Progenitor cell of endocrine pancreas (in vitro differentiated cells): ENCODE data around the gene AASDH. TPM values are rescaled to one million over a fixed set of nuclear protein-coding genes. Genes with fewer than 3 reads are reported as not detected.

Experiments
- DNase-seq: peaks from one replicate; pipeline ENCODE4 v3.0.0; 2021; ENCODE audit warnings: low spot score; ENCODE audit not compliant: unreplicated experiment
- H3K27ac Mint-ChIP-seq: 2 replicates; pipeline ENCODE4 v1.8.0; 2021; ENCODE audit warnings: mild to moderate bottlenecking, moderate library complexity, mixed read lengths
- H3K27me3 Mint-ChIP-seq: 2 replicates; pipeline ENCODE4 v1.8.0; 2021; ENCODE audit warnings: mixed read lengths
- H3K36me3 Mint-ChIP-seq: 2 replicates; pipeline ENCODE4 v1.8.0; 2022; ENCODE audit warnings: mixed read lengths; ENCODE audit not compliant: insufficient read depth
- H3K4me1 Mint-ChIP-seq: 2 replicates; pipeline ENCODE4 v1.8.0; 2021; ENCODE audit warnings: low read depth, mixed read lengths
- H3K4me3 Mint-ChIP-seq: 2 replicates; pipeline ENCODE4 v1.8.0; 2021; ENCODE audit warnings: low read depth, mild to moderate bottlenecking, moderate library complexity, mixed read lengths
- H3K9me3 Mint-ChIP-seq: 2 replicates; pipeline ENCODE4 v1.8.0; 2021; ENCODE audit warnings: low read depth, mixed read lengths
- total RNA-seq: library from RNA; stranded (reverse); gene quantifications from 2 replicates; pipeline ENCODE4 v1.2.1, GENCODE V29; 2021
- TF ChIP-seq, protein P1 (sequence below): fragments of 200-600 bp; sonication (generic); IDR thresholded peaks from one replicate; pipeline ENCODE4 v1.5.0; 2021; ENCODE audit warnings: antibody characterized with exemption, mild to moderate bottlenecking; ENCODE audit not compliant: unreplicated experiment

The AASDH gene
- total RNA-seq, 1 donor from 2014 or later, result 25.2 TPM

DNA sequence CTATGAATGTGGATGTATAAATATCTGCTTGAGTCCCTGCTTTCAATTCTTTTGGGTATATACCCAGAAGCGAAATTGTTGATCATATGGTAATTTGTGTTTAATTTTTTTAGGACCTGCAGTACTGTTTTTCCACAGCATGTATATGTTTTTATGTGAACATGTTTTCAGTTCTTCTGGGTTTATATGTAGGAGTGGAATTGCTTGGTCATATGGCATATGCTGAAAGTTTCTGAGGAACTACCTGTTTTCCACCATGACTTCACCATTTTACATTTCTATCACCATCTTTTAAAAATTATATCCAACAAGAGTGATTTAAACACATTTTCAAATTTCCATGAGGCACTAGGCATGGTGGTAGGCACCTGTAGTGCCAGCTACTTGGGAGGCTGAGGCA, 39.9 kb upstream of the AASDH start:
- Mint-ChIP-seq H3K4me3 (no peak overlapping the region), H3K27me3 (no peaks in the 10 kb centered on the region), H3K9me3 (peaks cover 4% of the 10 kb centered on the region), H3K36me3 (peaks cover 2% of the 10 kb centered on the region), H3K27ac (no peak overlapping the region), H3K4me1 (peaks cover 3% of the 10 kb centered on the region)
- no peak for DNase-seq
- TF ChIP-seq, protein P1, sequence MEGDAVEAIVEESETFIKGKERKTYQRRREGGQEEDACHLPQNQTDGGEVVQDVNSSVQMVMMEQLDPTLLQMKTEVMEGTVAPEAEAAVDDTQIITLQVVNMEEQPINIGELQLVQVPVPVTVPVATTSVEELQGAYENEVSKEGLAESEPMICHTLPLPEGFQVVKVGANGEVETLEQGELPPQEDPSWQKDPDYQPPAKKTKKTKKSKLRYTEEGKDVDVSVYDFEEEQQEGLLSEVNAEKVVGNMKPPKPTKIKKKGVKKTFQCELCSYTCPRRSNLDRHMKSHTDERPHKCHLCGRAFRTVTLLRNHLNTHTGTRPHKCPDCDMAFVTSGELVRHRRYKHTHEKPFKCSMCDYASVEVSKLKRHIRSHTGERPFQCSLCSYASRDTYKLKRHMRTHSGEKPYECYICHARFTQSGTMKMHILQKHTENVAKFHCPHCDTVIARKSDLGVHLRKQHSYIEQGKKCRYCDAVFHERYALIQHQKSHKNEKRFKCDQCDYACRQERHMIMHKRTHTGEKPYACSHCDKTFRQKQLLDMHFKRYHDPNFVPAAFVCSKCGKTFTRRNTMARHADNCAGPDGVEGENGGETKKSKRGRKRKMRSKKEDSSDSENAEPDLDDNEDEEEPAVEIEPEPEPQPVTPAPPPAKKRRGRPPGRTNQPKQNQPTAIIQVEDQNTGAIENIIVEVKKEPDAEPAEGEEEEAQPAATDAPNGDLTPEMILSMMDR, result no peak

DNA sequence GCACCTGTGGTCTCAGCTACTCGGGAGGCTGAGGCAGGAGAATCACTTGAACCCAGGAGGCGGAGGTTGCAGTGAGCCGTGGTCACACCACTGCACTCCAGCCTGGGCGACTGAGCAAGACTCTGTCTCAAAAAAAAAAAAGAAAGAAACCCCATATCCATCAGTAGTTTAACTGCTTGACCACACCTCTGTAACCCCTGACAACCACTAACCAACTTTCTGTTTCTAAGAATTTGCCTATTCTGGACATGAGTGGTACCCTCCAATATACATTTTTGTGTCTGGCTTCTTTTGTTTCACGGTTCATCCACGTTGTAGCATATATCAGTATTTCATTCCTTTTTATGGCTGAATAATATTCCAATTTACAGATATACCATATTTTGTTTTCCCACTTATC, 39.0 kb upstream of the AASDH start:
- H3K27ac Mint-ChIP-seq, result no peak overlapping the region
- TF ChIP-seq, protein P1, result no peak
- DNase-seq, result no peak
- H3K9me3 Mint-ChIP-seq, result peaks cover 4% of the 10 kb centered on the region
- H3K27me3 Mint-ChIP-seq, result no peaks in the 10 kb centered on the region
- no peak overlapping the region for H3K4me3 Mint-ChIP-seq
- peaks cover 4% of the 10 kb centered on the region for H3K36me3 Mint-ChIP-seq
- H3K4me1 Mint-ChIP-seq, result peaks cover 3% of the 10 kb centered on the region

- peaks cover 4% of the 10 kb centered on the region for H3K9me3 Mint-ChIP-seq
- no peaks in the 10 kb centered on the region for H3K27me3 Mint-ChIP-seq
- peaks cover 4% of the 10 kb centered on the region for H3K36me3 Mint-ChIP-seq
- DNase-seq, result no peak
- no peak overlapping the region for H3K4me3 Mint-ChIP-seq
- H3K27ac Mint-ChIP-seq, result peak overlapping the region; percentile 45
- H3K4me1 Mint-ChIP-seq, result peaks cover 3% of the 10 kb centered on the region
- TF ChIP-seq, protein P1, result no peak
Measured at GRCh38 chr4:56425518-56425917, 38.2 kb upstream of the AASDH start.

GRCh38 chr4:56424697-56425514, 37.6 kb upstream of the AASDH start:
- TF ChIP-seq, protein P1, result peak; percentile 65
- peaks cover 5% of the 10 kb centered on the region for H3K36me3 Mint-ChIP-seq
- peaks cover 3% of the 10 kb centered on the region for H3K4me1 Mint-ChIP-seq
- H3K27ac Mint-ChIP-seq, result no peak overlapping the region
- H3K4me3 Mint-ChIP-seq, result no peak overlapping the region
- DNase-seq, result no peak
- H3K27me3 Mint-ChIP-seq, result no peaks in the 10 kb centered on the region
- H3K9me3 Mint-ChIP-seq, result peaks cover 4% of the 10 kb centered on the region

DNA sequence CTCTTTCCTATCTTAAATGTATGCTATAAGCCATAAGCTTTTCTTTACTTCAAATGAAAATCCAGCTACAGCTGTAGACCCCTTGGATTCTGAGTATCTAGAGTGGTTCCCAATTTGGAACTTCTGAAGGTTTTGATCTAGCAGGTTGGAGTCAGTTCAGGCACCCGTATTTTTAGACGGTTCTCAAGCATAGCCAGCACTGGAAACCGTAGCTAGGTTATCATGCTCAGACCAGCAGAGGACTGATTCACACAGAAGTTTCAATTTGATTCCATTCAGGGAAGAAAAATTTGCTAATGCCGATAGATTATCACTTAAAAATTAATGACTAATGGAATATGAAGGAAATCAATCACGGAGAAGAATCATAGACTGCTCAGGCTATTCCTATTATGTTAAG, 36.9 kb upstream of the AASDH start:
- Mint-ChIP-seq H3K4me1 (peaks cover 3% of the 10 kb centered on the region), H3K4me3 (no peak overlapping the region), H3K9me3 (peaks cover 4% of the 10 kb centered on the region), H3K27ac (no peak overlapping the region), H3K36me3 (peaks cover 5% of the 10 kb centered on the region), H3K27me3 (no peaks in the 10 kb centered on the region)
- TF ChIP-seq, protein P1, result no peak
- no peak for DNase-seq
